ENCODE measurements around the gene TAF4B.
"Not testable (repeated sequence)": the region's sequence is repeated elsewhere in the genome, so short reads cannot be mapped to it uniquely, and the experiment has no call there.

Gene TAF4B

DNA sequence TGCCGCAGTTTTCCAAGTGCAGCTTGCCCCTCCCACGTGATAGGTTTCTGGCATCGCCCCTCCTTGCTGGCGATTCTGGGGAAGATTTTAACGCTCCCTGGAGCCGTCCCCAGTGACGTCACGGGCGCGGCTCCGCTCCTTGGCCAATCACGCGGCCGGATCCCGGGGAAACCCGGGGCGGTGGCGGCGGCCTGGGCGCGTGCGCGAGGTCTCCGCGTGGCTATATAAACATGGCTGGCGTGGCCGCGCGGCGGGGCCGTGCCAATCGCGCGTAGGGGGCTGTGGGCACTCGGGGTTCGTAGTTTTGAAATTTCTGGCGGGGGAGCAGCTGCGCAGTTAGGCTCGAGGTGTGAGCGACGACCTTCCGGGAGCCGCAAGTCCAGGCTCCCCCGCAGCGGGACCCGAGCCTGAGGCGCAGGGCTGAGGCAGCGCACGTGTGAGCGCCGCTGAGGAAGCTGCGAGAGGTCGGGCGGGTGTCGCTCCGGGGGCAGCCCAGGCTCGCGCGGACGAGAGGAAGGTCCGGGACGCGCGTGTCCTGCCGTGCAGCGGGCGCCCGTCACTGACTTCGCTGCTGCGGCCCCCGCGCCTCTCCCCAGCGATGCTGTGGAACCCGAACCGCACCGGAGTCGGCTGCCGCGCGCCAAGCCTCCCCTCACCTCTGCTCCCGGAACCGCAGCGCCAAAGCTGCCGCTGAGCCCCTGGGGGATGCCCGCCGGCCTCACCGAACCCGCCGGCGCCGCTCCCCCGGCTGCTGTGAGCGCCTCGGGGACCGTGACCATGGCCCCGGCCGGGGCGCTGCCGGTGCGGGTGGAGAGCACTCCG is at the start of gene TAF4B:
TAF4B (plus strand) TSS at position 217 of the 822 bp plus-strand sequence; CDS start at position 706, 489 bp downstream.
- DNase-seq = peak; percentile 78 to 92

DNA sequence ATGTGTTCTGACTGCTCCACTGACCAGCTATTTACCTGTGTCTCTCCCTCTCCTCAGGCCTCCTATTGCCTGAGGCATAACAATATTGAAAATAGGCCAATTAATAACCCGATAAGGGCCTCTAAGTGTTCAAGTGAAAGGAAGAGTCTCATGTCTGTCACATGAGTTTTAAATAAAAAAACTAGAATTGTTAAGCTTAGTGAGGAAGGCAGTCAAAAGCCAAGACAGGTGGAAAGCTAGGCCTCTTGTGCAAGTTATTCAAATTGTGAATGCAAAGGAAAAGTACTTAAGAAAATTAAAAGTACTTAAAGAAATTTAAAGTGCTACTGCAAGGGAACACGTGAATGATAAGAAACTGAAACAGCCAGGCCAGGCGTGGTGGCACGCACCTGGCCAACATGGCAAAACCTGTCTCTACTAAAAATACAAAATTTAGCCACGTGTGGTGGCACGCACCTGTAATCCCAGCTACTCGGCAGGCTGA is 44.9 kb upstream of the TAF4B start:
- no peak for DNase-seq

DNA sequence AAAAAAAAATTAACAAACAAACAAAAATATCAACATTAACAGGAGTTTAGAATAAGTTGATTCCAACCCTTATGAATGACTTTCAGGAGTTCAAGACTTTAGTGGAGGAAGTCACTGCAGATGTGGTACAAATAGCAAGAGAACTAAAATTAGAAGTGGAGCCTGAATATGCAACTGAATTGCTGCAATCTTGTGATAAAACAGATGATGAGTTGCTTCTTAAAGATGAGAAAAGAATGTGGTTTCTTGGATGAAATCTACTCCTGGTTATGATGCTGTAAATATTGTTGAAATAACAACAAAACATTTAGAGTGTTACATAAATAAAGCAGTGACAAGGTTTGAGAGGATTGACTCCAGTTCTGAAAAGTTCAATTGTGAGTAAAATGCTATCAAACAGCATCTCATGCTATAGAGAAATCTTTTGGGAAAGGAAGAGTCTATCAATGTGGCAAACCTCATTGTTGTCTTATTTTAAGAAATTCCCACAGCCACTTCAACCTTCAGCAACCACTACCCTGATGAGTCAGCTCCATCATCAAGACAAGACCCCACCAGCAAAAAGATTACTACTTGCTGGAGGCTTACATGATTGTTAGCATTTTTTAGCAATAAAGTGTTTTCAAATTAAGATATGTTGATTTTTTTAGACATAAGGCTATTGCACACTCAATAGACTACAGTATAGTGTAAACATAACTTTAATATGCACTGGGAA is 42.7 kb upstream of the TAF4B start:
- DNase-seq = no peak

- DNase-seq = peak in 1 of 2 experiments; percentile 31
These were observed 41.0 kb upstream of the TAF4B start for GRCh38 chr18:26185267-26185666.

GRCh38 chr18:26190506-26190905 is 35.7 kb upstream of the TAF4B start:
- DNase-seq = no peak

- no peak for DNase-seq
These were observed 34.0 kb upstream of the TAF4B start for GRCh38 chr18:26192233-26192632.

DNA sequence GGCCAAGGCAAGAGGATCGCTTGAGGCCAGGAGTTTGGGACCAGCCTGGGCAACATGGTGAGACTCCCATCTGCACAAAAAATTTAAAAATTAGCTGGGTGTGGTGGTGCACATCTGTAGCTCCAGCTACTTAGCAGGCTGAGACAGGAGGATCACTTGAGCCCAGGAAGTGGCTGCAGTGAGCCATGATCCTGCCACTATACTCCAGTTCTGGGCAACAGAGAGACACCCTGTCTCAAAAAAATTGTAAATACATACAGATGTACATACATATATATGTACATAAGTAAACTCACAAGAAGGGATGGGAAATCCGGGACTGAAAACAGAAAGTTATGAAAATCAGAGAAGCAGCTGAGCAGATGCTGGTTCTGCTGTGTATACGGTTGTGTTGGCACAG is 29.6 kb upstream of the TAF4B start:
- DNase-seq = no peak

DNA sequence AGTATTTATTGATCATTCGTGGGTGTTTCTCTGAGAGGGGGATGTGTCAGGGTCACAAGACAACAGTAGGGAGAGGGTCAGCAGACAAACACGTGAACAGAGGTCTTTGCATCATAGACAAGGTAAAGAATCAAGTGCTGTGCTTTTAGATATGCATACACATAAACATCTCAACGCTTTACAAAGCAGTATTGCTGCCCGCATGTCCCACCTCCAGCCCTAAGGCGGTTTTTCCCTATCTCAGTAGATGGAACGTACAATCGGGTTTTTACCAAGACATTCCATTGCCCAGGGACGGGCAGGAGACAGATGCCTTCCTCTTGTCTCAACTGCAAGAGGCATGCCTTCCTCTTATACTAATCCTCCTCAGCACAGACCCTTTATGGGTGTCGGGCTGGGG is 24.2 kb upstream of the TAF4B start:
- not testable (repeated sequence) for DNase-seq

GRCh38 chr18:26205318-26205717 is 20.9 kb upstream of the TAF4B start:
- DNase-seq = no peak

DNA sequence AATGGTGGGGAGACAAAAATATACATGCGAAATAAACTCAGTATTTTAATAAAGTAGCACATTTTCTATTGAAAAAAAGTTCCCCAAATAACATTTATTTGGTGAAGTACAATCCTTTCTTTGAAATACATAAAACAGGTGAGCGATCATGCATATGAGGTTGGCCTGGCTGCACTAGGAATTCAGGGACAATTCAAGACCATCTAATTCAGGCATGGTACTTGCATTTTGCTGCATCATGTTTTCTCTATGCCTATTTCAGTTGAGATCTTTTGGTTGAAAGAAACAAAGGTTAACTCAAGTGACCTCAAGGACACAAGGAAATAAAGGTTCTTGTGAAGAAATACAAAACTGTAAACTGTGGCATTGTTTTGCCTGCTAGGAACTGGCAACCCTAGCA is 19.8 kb upstream of the TAF4B start:
- no peak for DNase-seq

DNA sequence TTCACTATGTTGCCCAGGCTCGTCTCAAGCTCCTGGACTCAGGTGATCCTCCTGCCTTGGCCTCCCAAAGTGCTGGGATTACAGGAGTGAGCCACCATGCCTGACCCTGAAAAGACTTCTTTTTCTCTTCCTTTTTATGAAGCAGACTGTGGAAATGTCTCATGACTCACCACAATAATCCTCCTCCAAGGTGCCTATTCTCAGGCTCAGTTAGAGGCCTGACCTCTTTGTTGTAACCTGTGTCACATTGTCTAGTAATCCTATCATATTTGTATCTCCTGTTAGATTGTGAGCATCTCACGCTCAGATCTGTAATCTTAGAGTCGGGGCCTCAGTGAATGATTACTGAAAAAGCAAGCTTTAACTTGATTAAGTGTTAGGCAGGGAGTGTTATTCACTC is 18.3 kb upstream of the TAF4B start:
- no peak for DNase-seq

- no peak for DNase-seq
These were observed 17.3 kb upstream of the TAF4B start for GRCh38 chr18:26208977-26209376.

- DNase-seq = no peak
These were observed 16.1 kb upstream of the TAF4B start for GRCh38 chr18:26210147-26210546.

GRCh38 chr18:26215247-26215970 is 10.8 kb upstream of the TAF4B start:
- DNase-seq = no peak

DNA sequence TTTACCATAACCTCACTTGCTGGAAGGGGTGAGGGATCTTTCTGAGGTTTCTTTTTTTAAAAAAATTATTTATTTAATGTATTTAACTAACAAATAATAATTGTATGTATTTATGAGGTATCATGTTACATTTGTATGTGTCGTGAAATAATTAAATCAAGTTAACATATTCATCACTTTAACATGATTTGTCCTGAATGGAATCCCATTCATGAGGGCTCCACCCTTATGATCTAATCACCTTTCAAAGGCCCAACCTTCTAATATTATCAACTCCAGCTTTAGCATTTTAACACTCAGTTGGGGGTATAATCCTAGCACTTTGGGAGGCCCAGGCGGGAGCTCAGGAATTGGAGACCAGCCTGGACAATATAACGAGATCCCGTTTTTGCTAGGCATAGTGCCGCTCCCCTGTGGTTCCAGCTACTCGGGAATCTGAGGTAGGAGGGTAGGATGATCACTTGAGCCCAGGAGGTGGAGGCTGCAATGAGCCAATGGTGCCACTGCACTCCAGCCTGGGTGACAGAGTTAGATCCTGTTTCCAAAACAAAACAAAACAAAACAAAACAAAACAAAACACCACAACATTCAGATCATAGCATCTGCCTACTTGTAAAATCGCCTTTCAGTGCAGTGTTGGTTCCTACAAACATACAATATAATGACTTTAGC is 1.1 kb upstream of the TAF4B start:
- DNase-seq = peak in 1 of 2 experiments; percentile 11

DNA sequence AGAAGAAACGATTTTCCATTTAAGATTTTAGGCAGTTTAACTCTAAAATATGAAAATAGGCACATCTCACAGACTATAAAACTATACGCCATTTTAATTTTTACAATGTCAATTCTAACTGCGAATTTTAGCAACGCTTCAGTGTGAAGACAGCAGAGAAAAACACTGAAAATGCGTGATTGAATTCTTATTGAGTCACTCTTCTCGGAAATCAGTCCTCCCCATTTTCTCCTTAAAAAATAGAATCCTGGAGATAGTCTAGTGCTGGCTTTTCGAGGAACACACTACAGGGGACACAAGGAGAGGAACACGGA is 373 bp upstream of the TAF4B start:
- no peak for DNase-seq

- DNase-seq = peak in 1 of 2 experiments; percentile 2
These were observed 916 bp downstream of the TAF4B start for GRCh38 chr18:26227051-26227670.

DNA sequence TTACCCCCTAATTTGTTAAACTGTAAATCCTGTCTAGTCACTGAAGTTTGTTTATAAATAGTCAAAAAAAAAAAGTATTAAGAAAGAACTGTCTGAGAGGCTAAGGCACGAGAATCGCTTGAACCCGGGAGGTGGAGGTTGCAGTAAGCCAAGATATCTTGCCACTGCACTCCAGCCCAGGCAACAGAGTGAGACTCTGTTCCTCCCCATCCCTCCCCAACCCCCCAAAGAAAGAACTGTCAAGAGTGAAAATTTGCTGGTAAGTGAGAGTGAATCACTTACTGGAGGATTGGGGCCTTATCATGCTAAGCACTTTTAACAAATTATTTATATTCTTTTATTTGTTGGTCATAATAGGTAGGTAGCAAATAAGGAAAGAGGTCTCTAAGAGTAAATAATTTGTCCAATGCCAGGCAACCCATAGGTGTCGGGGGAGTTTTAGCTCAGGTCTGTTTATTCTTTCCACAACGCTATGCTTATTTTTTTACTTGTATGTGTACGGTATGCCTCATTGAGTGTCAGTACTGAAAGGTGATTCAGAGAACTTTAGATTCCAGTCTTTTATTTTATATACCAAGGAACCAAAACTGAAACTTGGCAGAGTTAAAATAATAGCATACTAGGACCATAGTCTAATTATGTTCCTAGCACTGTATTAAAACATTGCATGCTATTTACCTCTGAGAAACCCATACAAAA is 2.5 kb downstream of the TAF4B start:
- no peak for DNase-seq

DNA sequence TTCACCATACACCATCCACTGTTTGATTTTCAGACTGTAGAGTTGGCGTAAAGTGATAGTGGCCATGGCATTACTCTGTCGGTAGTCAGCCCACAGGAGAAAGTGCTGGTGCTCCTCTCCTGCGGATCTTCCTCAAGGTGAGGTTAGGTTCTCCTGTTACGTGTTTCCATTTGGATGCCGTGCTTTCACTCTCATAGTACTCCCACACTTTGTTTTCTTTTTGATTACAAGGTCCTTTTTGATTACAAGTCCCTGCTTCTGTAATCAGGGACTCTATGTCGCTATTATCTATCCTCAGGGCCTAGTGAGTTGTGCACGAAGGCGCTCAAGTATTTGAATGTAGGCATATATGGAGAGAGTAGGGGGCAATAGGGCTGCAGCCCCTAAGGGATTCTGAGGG is 4.3 kb downstream of the TAF4B start:
- DNase-seq = no peak

DNA sequence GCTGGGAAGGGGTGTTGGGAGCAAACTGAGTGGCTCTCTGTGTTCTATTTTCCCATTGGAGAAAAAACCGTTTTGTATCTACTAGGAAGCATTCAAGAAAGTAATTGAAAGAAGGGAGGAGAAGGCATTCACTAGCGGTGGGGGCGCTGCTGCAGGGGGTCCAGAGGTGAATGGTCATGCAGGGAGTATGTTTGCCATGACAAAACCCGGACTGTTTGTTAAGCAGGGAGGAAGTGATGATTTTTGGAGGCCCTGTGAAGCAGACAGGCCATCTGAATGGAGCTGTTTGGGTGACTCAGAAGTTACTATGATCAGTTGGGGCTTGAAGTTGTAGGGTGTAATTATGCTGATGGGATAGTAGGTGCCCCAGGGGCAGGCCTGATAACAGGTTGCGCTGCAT is 7.0 kb downstream of the TAF4B start:
- no peak for DNase-seq

DNA sequence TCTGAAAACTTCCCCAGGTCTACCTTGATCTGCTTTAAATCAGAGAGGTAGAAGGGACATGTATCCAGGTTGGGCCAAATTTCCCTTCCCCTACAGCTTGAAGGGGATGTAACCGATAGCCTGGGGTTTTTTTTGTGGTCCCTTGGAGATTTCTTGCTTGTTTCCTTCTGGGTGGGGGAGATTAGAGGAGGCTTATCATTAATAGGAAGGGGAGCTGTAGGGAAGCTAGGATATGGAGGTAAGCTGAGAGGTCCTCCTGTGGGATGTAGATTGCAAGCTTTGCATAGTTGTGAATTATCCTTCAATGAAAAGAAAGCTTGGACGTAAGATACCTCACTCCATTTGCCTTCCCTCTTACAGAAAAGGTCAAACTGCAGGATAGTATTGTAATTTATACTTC is 11.1 kb downstream of the TAF4B start:
- DNase-seq = not testable (repeated sequence)

GRCh38 chr18:26238718-26239117 is 12.5 kb downstream of the TAF4B start:
- DNase-seq = not testable (repeated sequence)

Data from SW 1271 (cell line).